Activated T-helper 17 cell treated with anti-CD3 and anti-CD28 coated beads, Interleukin-2, amount 50 U/mL, for 72 hours (primary cell): ENCODE results near the gene DHRS4. TPM values are rescaled to one million over a fixed set of nuclear protein-coding genes. Genes with fewer than 3 reads are reported as not detected.

Experiments used
- ATAC-seq: fragments of 150-1000 bp; cut with Tn5 transposase; replicated peaks from 2 replicates; pipeline ENCODE4 v1.10.0; 2021; ENCODE audit warnings: mild to moderate bottlenecking, moderate library complexity
- H3K27ac Mint-ChIP-seq: one replicate; pipeline ENCODE4 v1.8.0; 2022; ENCODE audit warnings: mixed read lengths
- H3K27me3 Mint-ChIP-seq: one replicate; pipeline ENCODE4 v1.8.0; 2022; ENCODE audit warnings: mixed read lengths
- H3K36me3 Mint-ChIP-seq: one replicate; pipeline ENCODE4 v1.8.0; 2022; ENCODE audit warnings: low read depth, mild to moderate bottlenecking, mixed read lengths
- H3K4me1 Mint-ChIP-seq: one replicate; pipeline ENCODE4 v1.8.0; 2022; ENCODE audit warnings: mixed read lengths
- H3K4me3 Mint-ChIP-seq: one replicate; pipeline ENCODE4 v1.8.0; 2022; ENCODE audit warnings: mild to moderate bottlenecking, mixed read lengths
- H3K9me3 Mint-ChIP-seq: one replicate; pipeline ENCODE4 v1.8.0; 2022; ENCODE audit warnings: mixed read lengths
- total RNA-seq, 2 donors: library from RNA; stranded (reverse); gene quantifications; one replicate each; pipeline ENCODE4 v1.2.3, GENCODE V29; 2022

Gene DHRS4
- total RNA-seq, result 10 to 100 TPM; 14.6 to 15.0 TPM

- peak within 1 kb of the TSS; percentile 93 for H3K27ac Mint-ChIP-seq
- no peaks in the 10 kb centered on the region for H3K9me3 Mint-ChIP-seq
- peak; percentile 94 for ATAC-seq
- H3K4me1 Mint-ChIP-seq, result peaks cover 5% of the 10 kb centered on the region
- no peaks in the 10 kb centered on the region for H3K27me3 Mint-ChIP-seq
- peak within 1 kb of the TSS; percentile 95 for H3K4me3 Mint-ChIP-seq
- peaks cover 9% of the 10 kb centered on the region for H3K36me3 Mint-ChIP-seq
Measured at GRCh38 chr14:23953464-23954278, at the start of gene DHRS4. DHRS4 (plus strand) TSS chr14:23953770; CDS start chr14:23953789, 19 bp downstream.

GRCh38 chr14:23910101-23910875 lies 43.3 kb upstream of the DHRS4 start:
- ATAC-seq, result peak; percentile 42
- Mint-ChIP-seq H3K27me3 (peaks cover 24% of the 10 kb centered on the region), H3K27ac (no peak overlapping the region), H3K36me3 (no peaks in the 10 kb centered on the region), H3K4me3 (no peak overlapping the region), H3K9me3 (no peaks in the 10 kb centered on the region), H3K4me1 (no peaks in the 10 kb centered on the region)

- H3K4me3 Mint-ChIP-seq, result no peak overlapping the region
- no peaks in the 10 kb centered on the region for H3K4me1 Mint-ChIP-seq
- H3K9me3 Mint-ChIP-seq, result no peaks in the 10 kb centered on the region
- no peaks in the 10 kb centered on the region for H3K36me3 Mint-ChIP-seq
- no peak overlapping the region for H3K27ac Mint-ChIP-seq
- ATAC-seq, result no peak
- peaks cover 23% of the 10 kb centered on the region for H3K27me3 Mint-ChIP-seq
Measured at GRCh38 chr14:23910876-23911210, 42.7 kb upstream of the DHRS4 start.

GRCh38 chr14:23915559-23915958 lies 38.0 kb upstream of the DHRS4 start:
- no peak overlapping the region for H3K4me3 Mint-ChIP-seq
- H3K9me3 Mint-ChIP-seq, result peaks cover 3% of the 10 kb centered on the region
- peaks cover 14% of the 10 kb centered on the region for H3K27me3 Mint-ChIP-seq
- H3K4me1 Mint-ChIP-seq, result no peaks in the 10 kb centered on the region
- H3K36me3 Mint-ChIP-seq, result no peaks in the 10 kb centered on the region
- no peak for ATAC-seq
- no peak overlapping the region for H3K27ac Mint-ChIP-seq

GRCh38 chr14:23916004-23916403 lies 37.6 kb upstream of the DHRS4 start:
- Mint-ChIP-seq H3K36me3 (no peaks in the 10 kb centered on the region), H3K27ac (no peak overlapping the region), H3K4me1 (no peaks in the 10 kb centered on the region), H3K9me3 (peaks cover 3% of the 10 kb centered on the region), H3K4me3 (no peak overlapping the region), H3K27me3 (peaks cover 14% of the 10 kb centered on the region)
- no peak for ATAC-seq

GRCh38 chr14:23916446-23916845 lies 37.1 kb upstream of the DHRS4 start:
- peaks cover 14% of the 10 kb centered on the region for H3K27me3 Mint-ChIP-seq
- no peaks in the 10 kb centered on the region for H3K4me1 Mint-ChIP-seq
- H3K4me3 Mint-ChIP-seq, result no peak overlapping the region
- no peaks in the 10 kb centered on the region for H3K36me3 Mint-ChIP-seq
- H3K9me3 Mint-ChIP-seq, result peaks cover 3% of the 10 kb centered on the region
- no peak overlapping the region for H3K27ac Mint-ChIP-seq
- no peak for ATAC-seq

- peaks cover 4% of the 10 kb centered on the region for H3K27me3 Mint-ChIP-seq
- no peak for ATAC-seq
- no peaks in the 10 kb centered on the region for H3K36me3 Mint-ChIP-seq
- H3K4me1 Mint-ChIP-seq, result no peaks in the 10 kb centered on the region
- no peaks in the 10 kb centered on the region for H3K9me3 Mint-ChIP-seq
- H3K27ac Mint-ChIP-seq, result no peak overlapping the region
- no peak overlapping the region for H3K4me3 Mint-ChIP-seq
Measured at GRCh38 chr14:23922545-23922944, 31.0 kb upstream of the DHRS4 start.

- H3K36me3 Mint-ChIP-seq, result no peaks in the 10 kb centered on the region
- H3K4me1 Mint-ChIP-seq, result no peaks in the 10 kb centered on the region
- H3K4me3 Mint-ChIP-seq, result no peak overlapping the region
- no peak for ATAC-seq
- H3K27me3 Mint-ChIP-seq, result no peaks in the 10 kb centered on the region
- H3K27ac Mint-ChIP-seq, result no peak overlapping the region
- no peaks in the 10 kb centered on the region for H3K9me3 Mint-ChIP-seq
Measured at GRCh38 chr14:23925523-23926075, 28.0 kb upstream of the DHRS4 start.

- no peaks in the 10 kb centered on the region for H3K36me3 Mint-ChIP-seq
- H3K9me3 Mint-ChIP-seq, result no peaks in the 10 kb centered on the region
- H3K27me3 Mint-ChIP-seq, result no peaks in the 10 kb centered on the region
- H3K27ac Mint-ChIP-seq, result no peak overlapping the region
- ATAC-seq, result no peak
- H3K4me3 Mint-ChIP-seq, result no peak overlapping the region
- H3K4me1 Mint-ChIP-seq, result no peaks in the 10 kb centered on the region
Measured at GRCh38 chr14:23926543-23926942, 27.0 kb upstream of the DHRS4 start.

GRCh38 chr14:23929136-23929535 lies 24.4 kb upstream of the DHRS4 start:
- no peak for ATAC-seq
- Mint-ChIP-seq H3K36me3 (no peaks in the 10 kb centered on the region), H3K27me3 (no peaks in the 10 kb centered on the region), H3K27ac (no peak overlapping the region), H3K4me3 (no peak overlapping the region), H3K9me3 (no peaks in the 10 kb centered on the region), H3K4me1 (no peaks in the 10 kb centered on the region)

GRCh38 chr14:23929822-23930294 lies 23.7 kb upstream of the DHRS4 start:
- Mint-ChIP-seq H3K9me3 (no peaks in the 10 kb centered on the region), H3K4me3 (no peak overlapping the region), H3K4me1 (no peaks in the 10 kb centered on the region), H3K36me3 (no peaks in the 10 kb centered on the region), H3K27me3 (no peaks in the 10 kb centered on the region), H3K27ac (no peak overlapping the region)
- peak; percentile 80 for ATAC-seq

- Mint-ChIP-seq H3K27me3 (no peaks in the 10 kb centered on the region), H3K36me3 (no peaks in the 10 kb centered on the region), H3K9me3 (no peaks in the 10 kb centered on the region), H3K4me1 (no peaks in the 10 kb centered on the region), H3K4me3 (no peak overlapping the region), H3K27ac (no peak overlapping the region)
- no peak for ATAC-seq
Measured at GRCh38 chr14:23930742-23931141, 22.8 kb upstream of the DHRS4 start.

GRCh38 chr14:23931721-23932289 lies 21.8 kb upstream of the DHRS4 start:
- H3K4me1 Mint-ChIP-seq, result peaks cover 3% of the 10 kb centered on the region
- H3K27ac Mint-ChIP-seq, result no peak overlapping the region
- H3K36me3 Mint-ChIP-seq, result no peaks in the 10 kb centered on the region
- no peaks in the 10 kb centered on the region for H3K9me3 Mint-ChIP-seq
- no peak overlapping the region for H3K4me3 Mint-ChIP-seq
- H3K27me3 Mint-ChIP-seq, result no peaks in the 10 kb centered on the region
- ATAC-seq, result no peak

- H3K9me3 Mint-ChIP-seq, result no peaks in the 10 kb centered on the region
- H3K36me3 Mint-ChIP-seq, result no peaks in the 10 kb centered on the region
- H3K4me1 Mint-ChIP-seq, result peaks cover 3% of the 10 kb centered on the region
- H3K27me3 Mint-ChIP-seq, result no peaks in the 10 kb centered on the region
- H3K27ac Mint-ChIP-seq, result no peak overlapping the region
- no peak overlapping the region for H3K4me3 Mint-ChIP-seq
- no peak for ATAC-seq
Measured at GRCh38 chr14:23932639-23933038, 20.9 kb upstream of the DHRS4 start.
